HL-60/S4 treated with phorbol 12-myristate 13-acetate at 8.2 ng/mL for 4 days and 3 days (cell line): ENCODE results near the gene NUTM2B.
"Not testable (repeated sequence)": the region's sequence is repeated elsewhere in the genome, so short reads cannot be mapped to it uniquely, and the experiment has no call there.

Experiments
- in situ Hi-C: fragments of 300-500 bp; cut with MboI; formaldehyde crosslinking; loops from 2 replicates; pipeline ENCODE4 v1.15.0; 2022; ENCODE audit warnings: low sequenced_read_pairs

The NUTM2B gene

DNA sequence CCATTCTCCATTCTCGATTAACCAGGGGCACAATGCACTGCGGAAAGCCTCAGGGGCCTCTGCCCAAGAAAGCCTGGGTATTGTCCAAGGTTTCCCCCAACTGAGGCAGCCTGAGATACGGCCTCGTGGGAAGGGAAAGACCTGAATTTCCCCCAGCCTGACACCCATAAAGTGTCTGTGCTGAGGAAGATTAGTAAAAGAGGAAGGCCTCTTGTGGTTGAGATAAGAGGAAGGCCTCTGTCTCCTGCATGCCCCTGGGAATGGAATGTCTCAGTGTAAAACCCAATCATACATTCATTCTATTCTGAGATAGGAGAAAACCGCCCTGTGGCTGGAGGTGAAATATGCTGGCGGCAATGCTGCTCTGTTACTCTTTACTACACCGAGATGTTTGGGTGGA, 41.8 kb downstream of the NUTM2B start:
- in situ Hi-C loops, result not testable (repeated sequence)

DNA sequence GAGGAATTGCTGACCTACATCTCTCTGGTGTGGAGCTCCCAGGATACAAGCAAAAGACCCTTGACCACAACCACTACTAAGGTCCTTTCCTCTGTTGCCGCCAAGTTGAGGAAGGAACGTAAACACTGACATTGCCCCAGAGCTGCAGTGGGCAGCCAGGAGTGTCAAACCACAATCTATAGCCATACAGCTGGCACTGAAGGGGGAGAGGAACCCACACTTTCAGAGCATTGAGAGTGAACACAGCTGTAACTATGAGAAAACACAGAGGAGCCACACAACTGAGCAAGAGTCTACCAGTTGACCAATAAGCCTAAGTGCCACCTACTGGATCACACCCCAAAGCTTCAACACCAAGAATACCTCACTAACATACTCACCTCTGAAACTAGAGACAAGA, 45.5 kb downstream of the NUTM2B start:
- in situ Hi-C loops, result not testable (repeated sequence)

DNA sequence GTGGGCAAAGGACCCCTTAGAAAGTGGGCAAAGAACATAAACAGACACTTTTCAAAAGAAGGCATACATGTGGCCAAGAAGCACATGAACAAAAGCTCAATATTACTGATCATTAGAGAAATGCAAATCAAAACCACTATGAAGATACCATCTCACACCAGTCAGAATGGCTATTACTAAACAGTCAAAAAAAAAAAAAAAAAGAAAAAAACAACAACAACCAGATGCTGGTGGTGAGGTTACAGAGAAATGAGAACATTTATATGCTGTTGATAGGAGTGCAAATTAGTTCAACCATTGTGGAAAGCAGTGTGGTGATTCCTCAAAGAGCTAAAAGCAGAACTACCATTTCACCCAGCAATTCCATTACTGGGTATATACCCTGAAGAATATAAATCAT, 50.6 kb downstream of the NUTM2B start:
- in situ Hi-C loops, result not testable (repeated sequence)

DNA sequence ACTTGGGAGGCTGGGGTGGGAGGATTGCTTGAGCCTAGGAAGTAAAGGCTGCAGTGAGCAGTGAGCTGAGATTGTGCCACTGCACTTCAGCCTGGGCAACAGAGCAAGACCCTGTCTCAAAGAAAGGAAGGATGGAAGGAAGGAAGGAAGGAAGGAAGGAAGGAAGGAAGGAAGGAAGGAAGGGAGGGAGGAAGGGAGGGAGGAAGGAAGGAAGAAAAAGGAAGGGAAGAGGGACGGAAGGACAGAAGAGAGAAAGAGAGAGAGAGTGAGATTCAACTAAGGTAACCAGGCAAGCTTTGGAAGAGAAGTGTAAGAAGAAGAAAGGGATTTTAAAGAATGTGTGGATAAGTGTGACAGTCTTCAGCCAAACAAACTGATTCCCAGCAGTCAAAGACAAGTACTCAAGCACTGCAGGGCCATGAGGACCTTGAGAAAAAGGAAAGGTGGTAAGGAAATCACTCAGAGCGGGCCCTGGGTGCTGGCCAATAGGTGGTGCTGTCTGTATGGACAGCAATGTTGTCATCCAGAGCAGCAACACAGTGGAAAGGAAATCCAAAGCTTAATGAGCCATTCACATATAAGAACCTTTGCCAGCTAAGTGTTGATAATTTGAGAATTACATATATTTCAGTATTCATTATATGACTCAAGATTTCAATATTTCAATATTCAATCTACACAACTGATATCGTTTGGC, 55.4 kb downstream of the NUTM2B start:
- in situ Hi-C loops, result not testable (repeated sequence)
